Measurements from ENCODE around the gene CD52. TPM values are rescaled to one million over a fixed set of nuclear protein-coding genes. Genes with fewer than 3 reads are reported as not detected.

The CD52 gene
- total and polyA plus RNA-seq, 12 donors: 2.5 to 239 (median 5.6) TPM; not detected in 2

DNA sequence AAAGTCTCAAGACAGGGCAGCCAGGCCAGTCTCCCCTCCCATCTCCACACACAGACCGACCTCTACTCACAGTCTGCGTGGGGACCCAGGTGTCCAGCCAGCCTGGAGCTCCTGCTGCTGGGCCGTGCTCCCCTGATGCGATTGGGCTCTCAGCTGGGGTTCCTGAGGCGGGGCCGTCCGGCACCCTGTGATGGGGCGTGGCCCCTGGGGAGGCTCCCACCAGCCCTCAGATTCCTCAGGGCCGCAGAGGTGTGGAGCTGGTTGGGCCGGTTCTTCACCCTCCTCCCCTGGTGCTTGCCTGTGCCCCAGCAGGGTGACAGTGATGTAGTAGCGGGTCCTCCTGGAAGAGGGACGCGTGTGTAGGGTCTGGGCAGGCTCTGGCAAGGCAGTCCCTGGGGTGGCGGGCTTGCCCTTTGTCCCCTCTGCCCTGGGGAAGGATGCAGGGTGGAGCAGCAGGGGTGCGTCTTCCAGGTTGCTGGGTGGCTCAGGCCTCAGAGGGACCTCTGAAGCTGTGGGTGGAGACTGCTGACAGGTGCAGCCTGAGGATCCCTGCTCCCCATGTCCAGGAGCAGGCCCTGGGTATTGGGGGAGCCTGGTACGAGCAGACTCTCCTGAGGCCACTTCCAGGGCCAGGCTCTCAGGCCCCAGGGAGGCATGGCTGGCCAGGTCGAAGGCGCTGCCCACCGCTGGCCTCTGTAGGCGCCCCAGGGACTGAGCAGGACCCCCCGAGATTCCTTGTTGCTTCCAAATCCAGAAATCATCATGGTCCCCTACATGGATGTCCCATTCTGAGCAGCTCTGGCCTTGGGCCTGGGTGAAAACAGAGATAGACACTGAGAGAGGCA, 36.4 kb downstream of the CD52 start, which contains the start of gene CRYBG2:
Gene CRYBG2 (minus strand): TSS at position 155 of the 845 bp plus-strand sequence. CDS start 7,473 bp downstream, outside the sequence.
- H3K27me3 ChIP-seq: peaks cover 13% of the 10 kb centered on the region
- no peak within 1 kb of the TSS for H3K4me3 ChIP-seq
- intact Hi-C loops (cut with DNase I): no loop called here
- H3K36me3 ChIP-seq (replicated peaks in 1 of 2): no peaks in the 10 kb centered on the region
- no peak within 1 kb of the TSS for H3K27ac ChIP-seq
- DNase-seq: no peak
- H3K4me1 ChIP-seq (replicated peaks in 1 of 2): no peaks in the 10 kb centered on the region
- H3K9me3 ChIP-seq (replicated peaks in 1 of 3): no peaks in the 10 kb centered on the region
- WGBS, 4 donors: 71 to 90% (median 84%) methylated on average over 8 to 21 of the region's 21 CpGs
- TF ChIP-seq, protein P1, sequence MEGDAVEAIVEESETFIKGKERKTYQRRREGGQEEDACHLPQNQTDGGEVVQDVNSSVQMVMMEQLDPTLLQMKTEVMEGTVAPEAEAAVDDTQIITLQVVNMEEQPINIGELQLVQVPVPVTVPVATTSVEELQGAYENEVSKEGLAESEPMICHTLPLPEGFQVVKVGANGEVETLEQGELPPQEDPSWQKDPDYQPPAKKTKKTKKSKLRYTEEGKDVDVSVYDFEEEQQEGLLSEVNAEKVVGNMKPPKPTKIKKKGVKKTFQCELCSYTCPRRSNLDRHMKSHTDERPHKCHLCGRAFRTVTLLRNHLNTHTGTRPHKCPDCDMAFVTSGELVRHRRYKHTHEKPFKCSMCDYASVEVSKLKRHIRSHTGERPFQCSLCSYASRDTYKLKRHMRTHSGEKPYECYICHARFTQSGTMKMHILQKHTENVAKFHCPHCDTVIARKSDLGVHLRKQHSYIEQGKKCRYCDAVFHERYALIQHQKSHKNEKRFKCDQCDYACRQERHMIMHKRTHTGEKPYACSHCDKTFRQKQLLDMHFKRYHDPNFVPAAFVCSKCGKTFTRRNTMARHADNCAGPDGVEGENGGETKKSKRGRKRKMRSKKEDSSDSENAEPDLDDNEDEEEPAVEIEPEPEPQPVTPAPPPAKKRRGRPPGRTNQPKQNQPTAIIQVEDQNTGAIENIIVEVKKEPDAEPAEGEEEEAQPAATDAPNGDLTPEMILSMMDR (IDR thresholded peaks at IDR 0.05): no peak
- TF ChIP-seq POLR2A (IDR thresholded peaks at IDR 0.05): no peak

DNA sequence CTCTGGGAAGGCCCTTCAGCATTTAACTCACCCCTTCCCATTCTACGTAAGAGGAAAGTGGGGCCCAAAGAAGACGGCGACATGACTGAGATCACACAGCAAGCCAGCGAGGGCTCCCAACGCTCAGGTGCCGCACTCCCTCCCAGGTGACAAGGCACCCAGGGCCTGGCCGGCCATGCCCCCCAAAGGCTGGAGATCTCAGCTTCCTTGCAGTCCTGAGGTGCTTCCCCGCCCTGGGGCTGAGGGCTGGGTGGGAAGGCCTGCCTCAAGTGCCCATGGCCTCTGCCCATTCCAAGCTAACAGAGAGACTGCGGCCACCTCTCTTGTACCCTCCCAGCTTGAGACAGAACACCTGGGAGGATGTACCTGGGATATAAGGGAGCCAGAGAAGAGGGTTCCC, 37.2 kb downstream of the CD52 start:
- Histone ChIP-seq H3K4me3 (no peak overlapping the region), H3K27me3 (peaks cover 18% of the 10 kb centered on the region), H3K9me3 (replicated peaks in 1 of 3) (no peaks in the 10 kb centered on the region), H3K4me1 (replicated peaks in 1 of 2) (no peaks in the 10 kb centered on the region), H3K36me3 (replicated peaks in 1 of 2) (no peaks in the 10 kb centered on the region), H3K27ac (no peak overlapping the region)
- 82 to 96% (median 88%) methylated on average over 4 to 9 of the region's 9 CpGs for WGBS, 4 donors
- intact Hi-C loops (cut with DNase I): no loop called here
- TF ChIP-seq, protein P1 (IDR thresholded peaks at IDR 0.05): no peak
- TF ChIP-seq POLR2A (IDR thresholded peaks at IDR 0.05): no peak
- DNase-seq: no peak

DNA sequence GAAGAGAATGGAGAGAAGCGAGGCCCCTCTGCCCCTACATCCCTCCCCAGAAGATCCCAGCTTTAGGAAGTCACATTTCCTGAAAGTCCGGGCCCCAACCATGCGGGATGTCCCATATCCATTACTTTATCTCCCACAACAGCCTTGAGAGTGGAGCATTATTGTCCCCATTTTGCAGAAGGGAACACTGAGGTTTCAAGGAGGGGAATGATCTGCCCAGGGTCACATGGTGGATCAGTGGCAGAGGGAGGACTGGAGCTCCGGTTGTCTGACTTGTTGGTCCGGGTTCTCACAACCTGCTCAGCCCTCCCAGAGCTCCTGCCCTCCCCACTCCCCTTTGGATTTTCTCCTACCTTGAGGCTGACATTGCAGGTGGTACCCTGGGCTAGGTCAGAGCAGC, 38.3 kb downstream of the CD52 start:
- TF ChIP-seq, protein P1 (IDR thresholded peaks at IDR 0.05): no peak
- no peak for TF ChIP-seq POLR2A (IDR thresholded peaks at IDR 0.05)
- H3K27ac ChIP-seq: no peak overlapping the region
- no peak for DNase-seq
- H3K9me3 ChIP-seq (replicated peaks in 1 of 3): no peaks in the 10 kb centered on the region
- 83 to 88% (median 86%) methylated on average over 3 to 5 of the region's 5 CpGs for WGBS, 4 donors
- intact Hi-C loops (cut with DNase I): no loop called here
- H3K4me1 ChIP-seq (replicated peaks in 1 of 2): no peaks in the 10 kb centered on the region
- H3K4me3 ChIP-seq: no peak overlapping the region
- peaks cover 29% of the 10 kb centered on the region for H3K27me3 ChIP-seq
- no peaks in the 10 kb centered on the region for H3K36me3 ChIP-seq (replicated peaks in 1 of 2)

DNA sequence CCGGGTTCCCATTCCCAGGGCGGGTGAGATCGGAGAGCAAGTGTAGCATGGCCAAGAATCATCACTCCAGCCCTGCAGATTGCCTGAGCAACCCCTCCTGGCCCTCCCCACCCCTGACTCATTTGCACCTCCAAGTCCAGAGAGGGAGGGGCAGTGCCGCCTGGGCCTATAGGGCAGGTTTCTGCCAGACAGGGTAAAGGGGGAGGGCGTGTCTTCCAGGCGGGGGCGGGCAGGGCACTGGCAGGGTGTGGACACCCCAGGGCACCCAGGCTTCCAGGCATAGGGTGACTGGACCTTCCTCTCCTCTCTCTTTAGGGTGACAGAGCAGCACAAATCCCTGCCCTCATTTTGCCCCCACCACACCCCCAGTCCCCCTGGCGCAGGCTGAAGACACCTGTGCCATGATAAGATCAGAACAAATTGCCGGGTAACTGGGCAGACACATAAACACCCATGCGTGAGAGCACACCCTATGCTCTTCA, 39.4 kb downstream of the CD52 start:
- DNase-seq: no peak
- H3K27ac ChIP-seq: no peak overlapping the region
- TF ChIP-seq, protein P1 (IDR thresholded peaks at IDR 0.05): no peak
- TF ChIP-seq POLR2A (IDR thresholded peaks at IDR 0.05): no peak
- H3K27me3 ChIP-seq: peaks cover 39% of the 10 kb centered on the region
- no peaks in the 10 kb centered on the region for H3K4me1 ChIP-seq (replicated peaks in 1 of 2)
- 73 to 88% (median 77%) methylated on average over 5 to 10 of the region's 10 CpGs for WGBS, 4 donors
- H3K9me3 ChIP-seq (replicated peaks in 1 of 3): no peaks in the 10 kb centered on the region
- no peaks in the 10 kb centered on the region for H3K36me3 ChIP-seq (replicated peaks in 1 of 2)
- intact Hi-C loops (cut with DNase I): no loop called here
- H3K4me3 ChIP-seq: no peak overlapping the region

Measured in adrenal gland (tissue), 12 donors.